Esophagus squamous epithelium (tissue), 5 donors: ENCODE results near the gene PERM1. TPM values are rescaled to one million over a fixed set of nuclear protein-coding genes. Genes with fewer than 3 reads are reported as not detected.

Experiments
- DNase-seq: peaks from one replicate; lab custom pipeline; 2025; lab: John Stamatoyannopoulos, UW
- H3K27ac ChIP-seq, 4 donors: fragments of 200-600 bp; sonication (generic); one replicate each; pipeline ENCODE4 v1.5.1; 2016 to 2019; ENCODE audit warnings: mild to moderate bottlenecking in 1 of 4
- H3K27me3 ChIP-seq, 4 donors: fragments of 200-600 bp; sonication (generic); 1 replicate in 3 of 4; 2 replicates in 1 of 4; pipeline versions ENCODE4 v1.5.1 to v1.6.0; 2017 to 2021; ENCODE audit warnings: antibody characterized with exemption in 1 of 4
- H3K36me3 ChIP-seq, 3 donors: fragments of 200-600 bp; sonication (generic); one replicate each; pipeline ENCODE4 v1.5.1; 2016 to 2019
- H3K4me1 ChIP-seq, 3 donors: fragments of 200-600 bp; sonication (generic); one replicate each; pipeline ENCODE4 v1.5.1; 2017 to 2019
- H3K4me3 ChIP-seq, 4 donors: fragments of 200-600 bp; sonication (generic); 1 replicate in 3 of 4; 2 replicates in 1 of 4; pipeline ENCODE4 v1.5.1; 2016 to 2019; ENCODE audit warnings: mild to moderate bottlenecking in 2 of 4, moderate library complexity in 1 of 4
- H3K9me3 ChIP-seq, 3 donors: fragments of 200-600 bp; sonication (generic); one replicate each; pipeline ENCODE4 v1.5.1; 2016 to 2019
- POLR2A ChIP-seq, 4 donors: fragments of 450-650 bp; IDR thresholded peaks; one replicate each; pipeline ENCODE4 v1.6.1; 2017; ENCODE audit warnings: antibody characterized with exemption in 4 of 4, mild to moderate bottlenecking in 4 of 4, moderate library complexity in 3 of 4
- WGBS, 2 donors: methylation state at CpG; one replicate each; pipeline ENCODE4 v1.1.5; 2018; 5-methylcytosine and 5-hydroxymethylcytosine counted together
- intact Hi-C: fragments of 100-400 bp; cut with DNase I; formaldehyde crosslinking; loops from one replicate; pipeline ENCODE4 v1.15.0; 2022
- total RNA-seq, 4 donors: library from RNA; depleted of rRNA; stranded (reverse); fragments of >200 nt; gene quantifications; one replicate each; pipeline ENCODE4 v1.1.0, GENCODE V29; 2016
- TF ChIP-seq, protein P1 (sequence below), 6 experiments: fragments of 450-650 bp in 4 of 6; fragments of 200-600 bp in 2 of 6; sonication (generic) in 2 of 6; IDR thresholded peaks; one replicate each; pipeline ENCODE4 v1.5.1; 2016 to 2019; ENCODE audit warnings: antibody characterized with exemption in 6 of 6, mild to moderate bottlenecking in 4 of 6, moderate library complexity in 4 of 6
- donor health status: DM: yes; HTN: yes; CAD: no.

Gene PERM1
- total RNA-seq, 4 donors from 2014 or later, result not detected

DNA sequence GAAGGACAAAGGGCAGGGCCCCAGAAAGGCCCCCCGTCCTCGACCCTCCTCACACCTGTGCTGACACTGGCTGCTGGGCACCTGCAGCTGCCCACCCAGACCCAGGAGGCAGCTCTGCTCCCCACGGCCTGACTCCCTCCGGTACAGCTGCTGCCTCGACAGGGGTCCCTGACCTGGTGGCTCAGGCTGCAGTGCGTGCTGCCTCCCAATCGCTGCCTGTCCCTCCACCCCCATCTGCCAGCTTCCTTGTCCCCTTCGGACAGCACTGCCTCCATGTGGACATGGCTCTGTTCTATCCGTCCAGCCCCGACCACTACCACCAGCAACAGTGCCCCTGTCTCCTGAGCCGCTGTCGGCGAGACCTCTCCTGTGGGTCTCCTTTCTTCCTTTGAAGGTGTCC, 27.0 kb downstream of the PERM1 start:
- no peak for TF ChIP-seq POLR2A (IDR thresholded peaks at IDR 0.05)
- TF ChIP-seq, protein P1, sequence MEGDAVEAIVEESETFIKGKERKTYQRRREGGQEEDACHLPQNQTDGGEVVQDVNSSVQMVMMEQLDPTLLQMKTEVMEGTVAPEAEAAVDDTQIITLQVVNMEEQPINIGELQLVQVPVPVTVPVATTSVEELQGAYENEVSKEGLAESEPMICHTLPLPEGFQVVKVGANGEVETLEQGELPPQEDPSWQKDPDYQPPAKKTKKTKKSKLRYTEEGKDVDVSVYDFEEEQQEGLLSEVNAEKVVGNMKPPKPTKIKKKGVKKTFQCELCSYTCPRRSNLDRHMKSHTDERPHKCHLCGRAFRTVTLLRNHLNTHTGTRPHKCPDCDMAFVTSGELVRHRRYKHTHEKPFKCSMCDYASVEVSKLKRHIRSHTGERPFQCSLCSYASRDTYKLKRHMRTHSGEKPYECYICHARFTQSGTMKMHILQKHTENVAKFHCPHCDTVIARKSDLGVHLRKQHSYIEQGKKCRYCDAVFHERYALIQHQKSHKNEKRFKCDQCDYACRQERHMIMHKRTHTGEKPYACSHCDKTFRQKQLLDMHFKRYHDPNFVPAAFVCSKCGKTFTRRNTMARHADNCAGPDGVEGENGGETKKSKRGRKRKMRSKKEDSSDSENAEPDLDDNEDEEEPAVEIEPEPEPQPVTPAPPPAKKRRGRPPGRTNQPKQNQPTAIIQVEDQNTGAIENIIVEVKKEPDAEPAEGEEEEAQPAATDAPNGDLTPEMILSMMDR (IDR thresholded peaks at IDR 0.05), result no peak
- H3K27me3 ChIP-seq, result peaks cover 0 to 6% (median 0%) of the 10 kb centered on the region in 4 donors
- 88 to 90% methylated on average over 12 to 13 of the region's 13 CpGs for WGBS, 2 donors
- no peak overlapping the region for H3K4me3 ChIP-seq
- no peak for DNase-seq
- intact Hi-C loops, result no loop called here
- H3K27ac ChIP-seq, result no peak overlapping the region
- peaks cover 57 to 73% (median 60%) of the 10 kb centered on the region in 3 donors for H3K36me3 ChIP-seq
- peaks cover 18 to 32% (median 26%) of the 10 kb centered on the region in 3 donors for H3K4me1 ChIP-seq
- H3K9me3 ChIP-seq, result no peaks in the 10 kb centered on the region

DNA sequence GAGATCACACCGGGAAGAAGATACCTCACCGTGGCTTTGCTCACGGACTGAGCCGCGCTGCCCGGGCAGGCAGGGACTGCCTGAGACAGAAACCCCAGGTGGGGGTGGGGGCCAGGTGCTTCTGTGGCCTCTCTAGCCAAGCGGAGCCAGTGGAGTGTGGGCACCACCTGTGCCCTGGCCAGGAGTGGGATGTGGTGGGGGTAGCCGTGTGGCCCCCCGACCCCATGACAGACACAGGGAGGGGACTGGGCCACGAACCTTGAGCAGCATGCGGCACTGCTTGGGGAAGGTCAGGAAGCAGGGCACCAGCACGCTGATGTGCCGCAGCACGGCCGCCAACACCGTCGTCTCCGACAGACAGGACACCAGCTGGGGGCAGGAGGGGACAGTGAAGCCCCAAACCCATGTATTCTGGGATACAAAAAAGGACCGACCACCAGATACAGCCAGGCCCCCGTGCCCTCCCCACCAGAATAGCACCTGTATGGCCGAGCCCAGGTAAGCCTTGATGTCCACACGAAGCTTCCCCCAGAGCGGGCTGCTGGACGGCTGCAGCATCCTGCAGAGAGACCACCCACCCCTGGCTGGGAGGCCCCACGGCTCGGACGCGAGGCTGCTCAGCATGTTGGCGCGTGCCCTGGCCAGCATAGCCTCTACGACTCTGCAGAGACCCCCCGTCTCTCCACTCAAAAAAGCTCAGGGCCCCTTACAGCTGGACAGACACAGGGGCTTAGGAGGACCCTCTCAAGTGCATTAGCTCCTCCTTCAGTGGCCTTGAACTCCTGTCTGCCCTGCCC, 28.2 kb downstream of the PERM1 start:
- Histone ChIP-seq H3K9me3 (no peaks in the 10 kb centered on the region), H3K36me3 (peaks cover 65 to 85% (median 68%) of the 10 kb centered on the region in 3 donors), H3K4me3 (no peak overlapping the region), H3K4me1 (peaks cover 13 to 24% (median 19%) of the 10 kb centered on the region in 3 donors), H3K27ac (no peak overlapping the region), H3K27me3 (no peaks in the 10 kb centered on the region)
- intact Hi-C loops, result no loop called here
- 81 to 100% methylated on average over 2 to 12 of the region's 32 CpGs for WGBS, 2 donors
- DNase-seq, result no peak
- no peak for TF ChIP-seq POLR2A (IDR thresholded peaks at IDR 0.05)
- TF ChIP-seq, protein P1 (IDR thresholded peaks at IDR 0.05), result no peak

DNA sequence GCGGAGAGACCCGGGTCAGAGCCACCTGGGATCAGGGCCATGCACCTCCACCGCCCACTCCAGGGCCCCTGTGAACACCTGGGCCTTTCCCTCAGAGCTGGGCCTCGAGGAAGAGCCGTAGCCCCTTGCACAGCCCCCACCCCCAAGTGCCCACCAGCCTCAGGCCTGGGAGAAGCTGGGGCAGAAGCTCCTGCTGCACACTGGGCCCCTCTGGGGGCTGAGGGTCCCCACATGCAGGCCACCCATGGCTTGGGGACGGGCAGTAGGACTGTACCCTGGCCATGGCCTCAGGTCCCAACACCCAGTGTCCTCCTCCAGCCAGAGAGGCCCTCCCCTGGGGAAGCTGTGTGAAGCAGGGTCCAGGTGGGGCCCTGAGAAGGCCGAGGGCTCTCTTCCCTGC, 29.3 kb downstream of the PERM1 start:
- H3K4me1 ChIP-seq, result peaks cover 4 to 12% (median 9%) of the 10 kb centered on the region in 3 donors
- TF ChIP-seq POLR2A (IDR thresholded peaks at IDR 0.05), result no peak
- TF ChIP-seq, protein P1 (IDR thresholded peaks at IDR 0.05), result no peak
- WGBS, 2 donors, result 83% methylated on average over 4 of the region's 7 CpGs; no CpG with 5 or more reads in 1 of the 2 donors
- DNase-seq, result no peak
- H3K36me3 ChIP-seq, result peaks cover 72 to 96% (median 79%) of the 10 kb centered on the region in 3 donors
- intact Hi-C loops, result no loop called here
- no peaks in the 10 kb centered on the region for H3K9me3 ChIP-seq
- H3K4me3 ChIP-seq, result no peak overlapping the region
- no peaks in the 10 kb centered on the region for H3K27me3 ChIP-seq
- H3K27ac ChIP-seq, result no peak overlapping the region

DNA sequence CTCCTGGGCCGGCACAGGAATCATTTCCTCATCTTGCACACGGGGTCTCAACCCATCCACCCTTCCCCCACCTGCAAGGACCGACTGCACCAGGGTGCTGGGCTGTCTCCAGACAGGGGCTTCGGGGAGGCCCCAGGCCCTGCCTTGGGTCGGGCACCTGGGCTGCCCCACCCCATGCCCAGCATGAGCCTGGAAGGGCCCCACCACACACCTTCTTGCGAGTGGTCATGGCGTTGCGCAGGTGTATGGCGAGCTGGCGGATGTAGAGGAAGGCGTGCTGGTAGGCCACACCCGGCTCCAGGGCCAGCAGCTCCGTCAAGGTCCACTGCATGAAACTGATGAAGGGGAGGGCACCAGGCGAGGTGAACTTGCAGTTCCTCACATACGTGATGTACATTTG, 29.7 kb downstream of the PERM1 start:
- peaks cover 75 to 100% (median 83%) of the 10 kb centered on the region in 3 donors for H3K36me3 ChIP-seq
- 95 to 100% methylated on average over 1 to 11 of the region's 15 CpGs for WGBS, 2 donors
- intact Hi-C loops, result no loop called here
- peaks cover 0 to 8% (median 6%) of the 10 kb centered on the region in 3 donors for H3K4me1 ChIP-seq
- DNase-seq, result no peak
- no peak overlapping the region for H3K27ac ChIP-seq
- no peak for TF ChIP-seq POLR2A (IDR thresholded peaks at IDR 0.05)
- TF ChIP-seq, protein P1 (IDR thresholded peaks at IDR 0.05), result no peak
- no peak overlapping the region for H3K4me3 ChIP-seq
- no peaks in the 10 kb centered on the region for H3K27me3 ChIP-seq
- no peaks in the 10 kb centered on the region for H3K9me3 ChIP-seq

DNA sequence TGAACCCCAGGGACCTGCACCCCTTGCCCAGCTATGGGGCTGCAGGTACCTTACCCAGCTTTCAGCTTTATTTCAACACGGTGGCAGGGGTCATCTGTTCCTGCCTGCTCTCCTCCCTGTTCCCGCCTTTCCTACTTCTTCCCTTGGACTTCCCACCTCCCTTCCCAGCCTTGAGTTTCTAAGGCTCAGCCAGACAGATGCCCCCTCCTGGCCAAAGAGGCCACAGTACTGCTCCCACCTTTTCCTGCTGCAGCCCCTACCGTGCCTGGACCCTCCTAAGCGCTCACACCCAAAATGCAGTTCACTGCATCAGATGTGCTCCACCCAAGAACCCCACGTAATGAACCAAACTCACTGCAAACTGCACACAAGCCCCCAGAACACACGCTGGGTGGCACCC, 30.5 kb downstream of the PERM1 start:
- Histone ChIP-seq H3K4me1 (peaks cover 0 to under 1% (median 0%) of the 10 kb centered on the region in 3 donors), H3K36me3 (peaks cover 73 to 100% (median 79%) of the 10 kb centered on the region in 3 donors), H3K27ac (no peak overlapping the region), H3K9me3 (no peaks in the 10 kb centered on the region), H3K4me3 (no peak overlapping the region), H3K27me3 (no peaks in the 10 kb centered on the region)
- TF ChIP-seq, protein P1 (IDR thresholded peaks at IDR 0.05), result peak in 2 of 6 experiments; percentile 10 to 16
- TF ChIP-seq POLR2A (IDR thresholded peaks at IDR 0.05), result no peak
- DNase-seq, result no peak
- WGBS, 2 donors, result 71 to 74% methylated on average over 3 to 5 of the region's 6 CpGs
- intact Hi-C loops, result no loop called here
